HUES6 (cell line): ENCODE results near the gene GPX2.

Experiments
- H3K27ac ChIP-seq: 2 replicates; pipeline ENCODE4 v1.7.0; 2013; ENCODE audit warnings: low read depth, mild to moderate bottlenecking, low read length, inconsistent platforms
- H3K27me3 ChIP-seq: 2 replicates; pipeline ENCODE4 v1.6.1; 2013; ENCODE audit warnings: low read length; ENCODE audit not compliant: control insufficient read depth, insufficient read depth
- H3K36me3 ChIP-seq: 2 replicates; pipeline ENCODE4 v1.6.1; 2013; ENCODE audit warnings: low read length; ENCODE audit not compliant: control insufficient read depth, insufficient read depth
- H3K4me1 ChIP-seq: 2 replicates; pipeline ENCODE4 v1.6.1; 2013; ENCODE audit warnings: low read length; ENCODE audit not compliant: control insufficient read depth, insufficient read depth
- H3K4me3 ChIP-seq: 2 replicates; pipeline ENCODE4 v1.5.1; 2013; ENCODE audit warnings: low read depth, low read length
- H3K9ac ChIP-seq: one replicate; pipeline ENCODE4 v1.6.1; 2013; ENCODE audit warnings: mild to moderate bottlenecking, low read length
- H3K9me3 ChIP-seq: 2 replicates; pipeline ENCODE4 v1.6.1; 2013; ENCODE audit warnings: low read depth, low read length; ENCODE audit not compliant: control insufficient read depth, insufficient read depth

The GPX2 gene

GRCh38 chr14:64948612-64949210 lies 6.2 kb upstream of the GPX2 start:
- Histone ChIP-seq H3K4me3 (no peak overlapping the region), H3K36me3 (peaks cover 51% of the 10 kb centered on the region), H3K27ac (no peak overlapping the region), H3K4me1 (peaks cover 7% of the 10 kb centered on the region), H3K9me3 (no peaks in the 10 kb centered on the region), H3K27me3 (no peaks in the 10 kb centered on the region), H3K9ac (no peak overlapping the region)

GRCh38 chr14:64947710-64948611 lies 5.4 kb upstream of the GPX2 start:
- Histone ChIP-seq H3K27me3 (no peaks in the 10 kb centered on the region), H3K27ac (no peak overlapping the region), H3K9ac (no peak overlapping the region), H3K4me1 (peaks cover 15% of the 10 kb centered on the region), H3K9me3 (no peaks in the 10 kb centered on the region), H3K4me3 (no peak overlapping the region), H3K36me3 (peaks cover 49% of the 10 kb centered on the region)

GRCh38 chr14:64946310-64947045 lies 3.9 kb upstream of the GPX2 start:
- Histone ChIP-seq H3K27ac (no peak overlapping the region), H3K27me3 (no peaks in the 10 kb centered on the region), H3K36me3 (peaks cover 39% of the 10 kb centered on the region), H3K9me3 (no peaks in the 10 kb centered on the region), H3K4me1 (peaks cover 23% of the 10 kb centered on the region), H3K9ac (no peak overlapping the region), H3K4me3 (no peak overlapping the region)

- no peaks in the 10 kb centered on the region for H3K9me3 ChIP-seq
- H3K9ac ChIP-seq: no peak overlapping the region
- H3K4me3 ChIP-seq: no peak overlapping the region
- no peaks in the 10 kb centered on the region for H3K27me3 ChIP-seq
- peaks cover 23% of the 10 kb centered on the region for H3K4me1 ChIP-seq
- H3K27ac ChIP-seq: no peak overlapping the region
- H3K36me3 ChIP-seq: peaks cover 30% of the 10 kb centered on the region
These were observed 3.1 kb upstream of the GPX2 start for GRCh38 chr14:64945431-64946178.

- H3K9me3 ChIP-seq: no peaks in the 10 kb centered on the region
- H3K9ac ChIP-seq: no peak overlapping the region
- no peak overlapping the region for H3K27ac ChIP-seq
- H3K27me3 ChIP-seq: no peaks in the 10 kb centered on the region
- peaks cover 23% of the 10 kb centered on the region for H3K36me3 ChIP-seq
- peaks cover 23% of the 10 kb centered on the region for H3K4me1 ChIP-seq
- no peak overlapping the region for H3K4me3 ChIP-seq
These were observed 2.3 kb upstream of the GPX2 start for GRCh38 chr14:64944861-64945260.

- Histone ChIP-seq H3K9me3 (no peaks in the 10 kb centered on the region), H3K27ac (no peak overlapping the region), H3K36me3 (peaks cover 19% of the 10 kb centered on the region), H3K9ac (no peak overlapping the region), H3K4me3 (no peak overlapping the region), H3K27me3 (no peaks in the 10 kb centered on the region), H3K4me1 (peaks cover 23% of the 10 kb centered on the region)
These were observed 1.5 kb upstream of the GPX2 start for GRCh38 chr14:64944041-64944440.

GRCh38 chr14:64943556-64943955 lies 1.0 kb upstream of the GPX2 start:
- H3K36me3 ChIP-seq: peaks cover 14% of the 10 kb centered on the region

GRCh38 chr14:64940336-64940910 lies 2.1 kb downstream of the GPX2 start:
- H3K4me1 ChIP-seq: peaks cover 23% of the 10 kb centered on the region
- no peaks in the 10 kb centered on the region; the same call in none of the 2 replicates for H3K36me3 ChIP-seq
- H3K27ac ChIP-seq: no peak overlapping the region
- H3K27me3 ChIP-seq: no peaks in the 10 kb centered on the region
- H3K9ac ChIP-seq: no peak overlapping the region
- no peaks in the 10 kb centered on the region for H3K9me3 ChIP-seq
- H3K4me3 ChIP-seq: no peak overlapping the region

More at GRCh38 chr14:64943556-64943955, 1.0 kb upstream of the GPX2 start:
- H3K27me3 ChIP-seq: no peaks in the 10 kb centered on the region
- H3K4me3 ChIP-seq: no peak overlapping the region
- H3K27ac ChIP-seq: no peak overlapping the region
- H3K9me3 ChIP-seq: no peaks in the 10 kb centered on the region
- H3K9ac ChIP-seq: no peak overlapping the region
- H3K4me1 ChIP-seq: peaks cover 23% of the 10 kb centered on the region

- Histone ChIP-seq H3K27ac (no peak overlapping the region), H3K9ac (no peak overlapping the region), H3K9me3 (no peaks in the 10 kb centered on the region), H3K36me3 (no peaks in the 10 kb centered on the region; the same call in 1 of the 2 replicates), H3K4me1 (peaks cover 23% of the 10 kb centered on the region), H3K4me3 (no peak overlapping the region), H3K27me3 (no peaks in the 10 kb centered on the region)
These were observed 2.7 kb downstream of the GPX2 start for GRCh38 chr14:64939817-64940190.

GRCh38 chr14:64938972-64939816 lies 3.4 kb downstream of the GPX2 start:
- no peak overlapping the region for H3K4me3 ChIP-seq
- peaks cover 3% of the 10 kb centered on the region; the same call in 1 of the 2 replicates for H3K36me3 ChIP-seq
- no peak overlapping the region for H3K27ac ChIP-seq
- H3K9me3 ChIP-seq: no peaks in the 10 kb centered on the region
- H3K9ac ChIP-seq: no peak overlapping the region
- peaks cover 20% of the 10 kb centered on the region for H3K4me1 ChIP-seq
- H3K27me3 ChIP-seq: no peaks in the 10 kb centered on the region
